SK-N-SH (cell line): Measurements from ENCODE around the gene CFAP97. TPM values are rescaled to one million over a fixed set of nuclear protein-coding genes. Genes with fewer than 3 reads are reported as not detected.
A peak's percentile ranks its signal among the peaks of the same experiment; 100 is the strongest.

Experiments
- CTCF ChIA-PET: fragments of 300-600, 350-600 bp; formaldehyde crosslinking; extraction: SDS; loops from one replicate; lab custom pipeline; 2021; lab: Yijun Ruan, JAX
- POLR2A ChIA-PET: fragments of 350-600 bp; sonication (Branson Sonifier 250); formaldehyde crosslinking; extraction: SDS; loops from one replicate; lab custom pipeline; 2020; ENCODE audit warnings: antibody characterized with exemption, inconsistent platforms; lab: Yijun Ruan, JAX
- DNase-seq: peaks from one replicate; pipeline ENCODE4 v3.0.0; 2012
- H2AFZ ChIP-seq: fragments of 200-600 bp; sonication (generic); 2 replicates; pipeline ENCODE4 v1.8.1; 2016; ENCODE audit warnings: antibody characterized with exemption, mild to moderate bottlenecking, low read depth
- H3F3A ChIP-seq: fragments of 200-600 bp; sonication (generic); replicated peaks from 2 replicates; pipeline ENCODE3; 2016; ENCODE audit warnings: antibody characterized with exemption, mild to moderate bottlenecking; ENCODE audit not compliant: insufficient read depth
- H3K27ac ChIP-seq, 2 experiments: fragments of 200-500 bp in 1 of 2; fragments of 200-600 bp in 1 of 2; sonication (Bioruptor generic) in 1 of 2; sonication (generic), shearing (Covaris generic) in 1 of 2; 2 replicates each; pipeline versions ENCODE4 v1.5.1 to v1.6.1; 2014 to 2016; ENCODE audit warnings: low read depth in 2 of 2, inconsistent platforms in 1 of 2, low read length in 1 of 2, mild to moderate bottlenecking in 1 of 2, mixed read lengths in 1 of 2
- H3K27me3 ChIP-seq: fragments of 200-600 bp; sonication (generic), shearing (Covaris generic); 2 replicates; pipeline ENCODE4 v1.6.1; 2016; ENCODE audit warnings: mixed run types; ENCODE audit not compliant: insufficient read depth
- H3K36me3 ChIP-seq, 2 experiments: fragments of 200-500 bp in 1 of 2; fragments of 200-600 bp in 1 of 2; sonication (Bioruptor generic) in 1 of 2; sonication (generic) in 1 of 2; replicated peaks in 1 of 2; 2 replicates each; pipeline versions ENCODE3 to v1.5.1; 2014 to 2016; ENCODE audit warnings: low read length in 1 of 2, mild to moderate bottlenecking in 1 of 2; ENCODE audit not compliant: insufficient read depth in 2 of 2, control insufficient read depth in 1 of 2
- H3K4me1 ChIP-seq, 2 experiments: fragments of 200-500 bp in 1 of 2; fragments of 200-600 bp in 1 of 2; sonication (Bioruptor generic) in 1 of 2; sonication (generic), shearing (Covaris generic) in 1 of 2; 2 replicates each; pipeline versions ENCODE4 v1.5.1 to v1.6.1; 2014 to 2016; ENCODE audit warnings: low read depth in 1 of 2, low read length in 1 of 2, mixed run types in 1 of 2; ENCODE audit not compliant: insufficient read depth in 2 of 2, control insufficient read depth in 1 of 2
- H3K4me2 ChIP-seq: fragments of 200-600 bp; sonication (generic), shearing (Covaris generic); 2 replicates; pipeline ENCODE4 v1.6.1; 2017; ENCODE audit warnings: mixed run types
- H3K4me3 ChIP-seq, 2 experiments: fragments of 200-500 bp in 1 of 2; fragments of 200-600 bp in 1 of 2; sonication (Bioruptor generic) in 1 of 2; sonication (generic), shearing (Covaris generic) in 1 of 2; 2 replicates each; pipeline versions ENCODE4 v1.5.1 to v1.8.1; 2014 to 2016; ENCODE audit warnings: low read depth in 2 of 2, inconsistent platforms in 1 of 2, low read length in 1 of 2, mild to moderate bottlenecking in 1 of 2, mixed read lengths in 1 of 2, moderate library complexity in 1 of 2
- H3K79me2 ChIP-seq: fragments of 200-600 bp; sonication (generic); 2 replicates; pipeline ENCODE4 v1.8.1; 2017; ENCODE audit warnings: mild to moderate bottlenecking; ENCODE audit not compliant: insufficient read depth
- H3K9ac ChIP-seq: fragments of 200-600 bp; sonication (generic); 2 replicates; pipeline ENCODE4 v1.6.1; 2017; ENCODE audit warnings: mixed run types
- H3K9me2 ChIP-seq: fragments of 200-600 bp; sonication (generic); 2 replicates; pipeline ENCODE4 v1.6.1; 2017; ENCODE audit warnings: mixed run types
- H3K9me3 ChIP-seq: fragments of 200-600 bp; sonication (generic); 2 replicates; pipeline ENCODE4 v1.6.1; 2017; ENCODE audit warnings: mixed run types, mild to moderate bottlenecking, moderate library complexity
- H4K20me1 ChIP-seq: fragments of 200-600 bp; sonication (generic); 2 replicates; pipeline ENCODE4 v1.6.1; 2017; ENCODE audit warnings: mild to moderate bottlenecking, mixed run types; ENCODE audit not compliant: insufficient read depth
- CTCF ChIP-seq: fragments of 200-600 bp; sonication (generic); IDR thresholded peaks from 2 replicates; pipeline ENCODE4 v1.6.1; 2017; ENCODE audit warnings: antibody characterized with exemption, mild to moderate bottlenecking, moderate library complexity
- ELF1 ChIP-seq: IDR thresholded peaks from 2 replicates; pipeline ENCODE4 v1.4.0; 2012
- EP300 ChIP-seq, 2 experiments: IDR thresholded peaks; 2 replicates each; pipeline versions ENCODE4 v1.4.0 to v1.6.1; 2012; ENCODE audit warnings: borderline replicate concordance in 1 of 2, low read depth in 1 of 2, low read length in 1 of 2
- FOSL2 ChIP-seq: IDR thresholded peaks from 2 replicates; pipeline ENCODE4 v1.4.0; 2012; ENCODE audit warnings: low read depth, mild to moderate bottlenecking, moderate library complexity, borderline replicate concordance
- IRF3 ChIP-seq: fragments of 150-350 bp; IDR thresholded peaks from 2 replicates; pipeline ENCODE4 v1.6.1; 2016; ENCODE audit warnings: mild to moderate bottlenecking, low read depth, low read length
- MXI1 ChIP-seq: IDR thresholded peaks from 2 replicates; pipeline ENCODE4 v1.6.1; 2012; ENCODE audit warnings: mild to moderate bottlenecking, low read depth, low read length, improper control_type of control experiment
- TEAD4 ChIP-seq: IDR thresholded peaks from 2 replicates; pipeline ENCODE4 v1.4.0; 2012; ENCODE audit warnings: mild to moderate bottlenecking, borderline replicate concordance; ENCODE audit not compliant: insufficient read depth
- USF1 ChIP-seq: IDR thresholded peaks from 2 replicates; pipeline ENCODE4 v1.4.0; 2012; ENCODE audit warnings: low read depth, borderline replicate concordance
- polyA plus RNA-seq, 3 experiments: library from polyadenylated mRNA; depleted of rRNA; stranded (reverse); fragments of >200 nt; gene quantifications; 2 replicates each; pipeline ENCODE4 v1.2.3, GENCODE V29; 2012
- TF ChIP-seq, protein P1 (sequence below): IDR thresholded peaks from 2 replicates; pipeline ENCODE4; 2012

CFAP97 gene
- polyA plus RNA-seq, 1 of the 3 experiments (the other 2 are of a cell fraction): 10.6 TPM

GRCh38 chr4:185224597-185224996 lies 20.8 kb upstream of the CFAP97 start:
- CTCF ChIA-PET: no interaction called here
- TF ChIP-seq MXI1 (no peak), CTCF (peak; percentile 33; the same call in 1 of the 2 replicates)
- H3K4me1 ChIP-seq: peaks cover 0 to 18% of the 10 kb centered on the region in 2 experiments; a peak in 3 of 4 replicates
- no peak overlapping the region for H3K4me2 ChIP-seq
- H3K9me3 ChIP-seq: no peaks in the 10 kb centered on the region
- no peak overlapping the region for H3K9ac ChIP-seq
- no peak overlapping the region for H3K4me3 ChIP-seq
- H3F3A ChIP-seq: peaks cover 18% of the 10 kb centered on the region
- no peaks in the 10 kb centered on the region for H3K27me3 ChIP-seq
- no peak for DNase-seq
- POLR2A ChIA-PET: no interaction called here
- H2AFZ ChIP-seq: no peak overlapping the region
- H3K79me2 ChIP-seq: peaks cover 96% of the 10 kb centered on the region
- no peaks in the 10 kb centered on the region for H3K9me2 ChIP-seq
- no peaks in the 10 kb centered on the region for H3K36me3 ChIP-seq
- peaks cover 26% of the 10 kb centered on the region for H4K20me1 ChIP-seq
- H3K27ac ChIP-seq: no peak overlapping the region

GRCh38 chr4:185222598-185222997 lies 18.8 kb upstream of the CFAP97 start:
- H3K79me2 ChIP-seq: peaks cover 96% of the 10 kb centered on the region
- H3K4me2 ChIP-seq: 0 out of 2 replicates have a peak overlapping the region, but pooled peaks have one; percentile 47
- peaks cover 0 to 26% of the 10 kb centered on the region in 2 experiments; a peak in 3 of 4 replicates for H3K4me1 ChIP-seq
- H2AFZ ChIP-seq: no peak overlapping the region
- peak overlapping the region in 1 of 2 experiments; percentile 67; a peak in 2 of 4 replicates for H3K27ac ChIP-seq
- no peaks in the 10 kb centered on the region for H3K9me2 ChIP-seq
- TF ChIP-seq ELF1 (no peak), IRF3 (no peak), FOSL2 (peak; percentile 74), EP300 (IDR thresholded peaks at IDR 0.05; ENCODE audit: borderline replicate concordance in 1 of 2, low read depth in 1 of 2, low read length in 1 of 2) (no peak), TEAD4 (no peak), USF1 (no peak)
- TF ChIP-seq, protein P1, sequence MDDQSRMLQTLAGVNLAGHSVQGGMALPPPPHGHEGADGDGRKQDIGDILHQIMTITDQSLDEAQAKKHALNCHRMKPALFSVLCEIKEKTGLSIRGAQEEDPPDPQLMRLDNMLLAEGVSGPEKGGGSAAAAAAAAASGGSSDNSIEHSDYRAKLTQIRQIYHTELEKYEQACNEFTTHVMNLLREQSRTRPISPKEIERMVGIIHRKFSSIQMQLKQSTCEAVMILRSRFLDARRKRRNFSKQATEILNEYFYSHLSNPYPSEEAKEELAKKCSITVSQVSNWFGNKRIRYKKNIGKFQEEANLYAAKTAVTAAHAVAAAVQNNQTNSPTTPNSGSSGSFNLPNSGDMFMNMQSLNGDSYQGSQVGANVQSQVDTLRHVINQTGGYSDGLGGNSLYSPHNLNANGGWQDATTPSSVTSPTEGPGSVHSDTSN: peak; percentile 18; the same call in 1 of the 2 replicates
- ChIA-PET CTCF (interaction anchor here (0.6 to 1.0 kb wide), 2 partner anchors 25 to 376 kb away, joined by 3 read pairs; no protein-coding TSS in a partner anchor), POLR2A (no interaction called here)
- no peak for DNase-seq
- peaks cover 28% of the 10 kb centered on the region for H4K20me1 ChIP-seq
- no peaks in the 10 kb centered on the region for H3K27me3 ChIP-seq
- peaks cover 21% of the 10 kb centered on the region for H3F3A ChIP-seq
- no peak overlapping the region for H3K4me3 ChIP-seq
- 0 out of 2 replicates have a peak overlapping the region, but pooled peaks have one; percentile 25 for H3K9ac ChIP-seq
- no peaks in the 10 kb centered on the region for H3K36me3 ChIP-seq
- H3K9me3 ChIP-seq: no peaks in the 10 kb centered on the region
